ENCODE measurements around the gene CBFA2T2. TPM values are rescaled to one million over a fixed set of nuclear protein-coding genes. Genes with fewer than 3 reads are reported as not detected.

The CBFA2T2 gene
- total and polyA plus RNA-seq, 10 of the 15 experiments (the other 5 are each of a cell fraction or from before 2014, with no cell fraction given) = 0.61 to 8.6 (median 5.5) TPM

DNA sequence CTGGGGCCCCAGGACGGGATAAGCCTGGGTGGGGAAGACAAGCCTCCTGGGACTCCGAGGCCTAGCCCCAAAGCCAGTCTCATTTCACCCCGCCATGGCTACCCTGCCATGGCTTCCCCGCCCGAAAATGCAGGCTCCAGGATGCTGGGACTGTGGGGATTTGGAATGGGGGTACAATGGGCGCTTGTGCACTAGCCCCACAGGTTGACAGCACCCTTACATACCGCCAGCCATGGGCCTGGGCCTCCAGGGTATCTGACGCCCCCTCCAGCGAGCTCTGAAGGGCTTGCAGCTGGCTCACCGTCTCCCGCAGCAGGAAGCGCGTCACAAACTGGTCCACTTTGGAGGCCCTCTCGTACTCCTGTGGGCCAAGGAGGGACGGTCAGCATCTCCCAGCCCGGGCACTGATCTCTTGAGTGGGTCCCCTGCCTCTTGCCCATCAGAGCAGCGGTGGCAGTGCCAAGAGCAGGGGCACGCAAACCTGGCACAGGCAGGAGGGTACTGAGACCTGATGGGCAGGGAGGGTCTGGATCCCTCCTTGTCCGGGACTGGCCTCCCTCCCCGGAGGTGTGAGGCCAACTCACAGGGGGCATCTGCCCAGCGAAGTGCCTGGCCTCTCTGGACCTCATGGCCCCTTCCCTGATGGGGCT, 170.3 kb downstream of the CBFA2T2 start (continued):
- no peak for TF ChIP-seq BMI1 (IDR thresholded peaks at IDR 0.05; ENCODE audit: borderline replicate concordance)
- no peak for TF ChIP-seq SMC3 (IDR thresholded peaks at IDR 0.05; ENCODE audit: borderline replicate concordance, low read length)
- TF ChIP-seq, protein P1, sequence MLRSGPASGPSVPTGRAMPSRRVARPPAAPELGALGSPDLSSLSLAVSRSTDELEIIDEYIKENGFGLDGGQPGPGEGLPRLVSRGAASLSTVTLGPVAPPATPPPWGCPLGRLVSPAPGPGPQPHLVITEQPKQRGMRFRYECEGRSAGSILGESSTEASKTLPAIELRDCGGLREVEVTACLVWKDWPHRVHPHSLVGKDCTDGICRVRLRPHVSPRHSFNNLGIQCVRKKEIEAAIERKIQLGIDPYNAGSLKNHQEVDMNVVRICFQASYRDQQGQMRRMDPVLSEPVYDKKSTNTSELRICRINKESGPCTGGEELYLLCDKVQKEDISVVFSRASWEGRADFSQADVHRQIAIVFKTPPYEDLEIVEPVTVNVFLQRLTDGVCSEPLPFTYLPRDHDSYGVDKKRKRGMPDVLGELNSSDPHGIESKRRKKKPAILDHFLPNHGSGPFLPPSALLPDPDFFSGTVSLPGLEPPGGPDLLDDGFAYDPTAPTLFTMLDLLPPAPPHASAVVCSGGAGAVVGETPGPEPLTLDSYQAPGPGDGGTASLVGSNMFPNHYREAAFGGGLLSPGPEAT (IDR thresholded peaks at IDR 0.05; ENCODE audit: low read depth) = no peak
- no peak for TF ChIP-seq MYB (IDR thresholded peaks at IDR 0.05; ENCODE audit: borderline replicate concordance, low read depth, low read length)
- no peak for TF ChIP-seq YY1 (IDR thresholded peaks at IDR 0.05; ENCODE audit: low read depth, low read length)
- TF ChIP-seq, protein P2, sequence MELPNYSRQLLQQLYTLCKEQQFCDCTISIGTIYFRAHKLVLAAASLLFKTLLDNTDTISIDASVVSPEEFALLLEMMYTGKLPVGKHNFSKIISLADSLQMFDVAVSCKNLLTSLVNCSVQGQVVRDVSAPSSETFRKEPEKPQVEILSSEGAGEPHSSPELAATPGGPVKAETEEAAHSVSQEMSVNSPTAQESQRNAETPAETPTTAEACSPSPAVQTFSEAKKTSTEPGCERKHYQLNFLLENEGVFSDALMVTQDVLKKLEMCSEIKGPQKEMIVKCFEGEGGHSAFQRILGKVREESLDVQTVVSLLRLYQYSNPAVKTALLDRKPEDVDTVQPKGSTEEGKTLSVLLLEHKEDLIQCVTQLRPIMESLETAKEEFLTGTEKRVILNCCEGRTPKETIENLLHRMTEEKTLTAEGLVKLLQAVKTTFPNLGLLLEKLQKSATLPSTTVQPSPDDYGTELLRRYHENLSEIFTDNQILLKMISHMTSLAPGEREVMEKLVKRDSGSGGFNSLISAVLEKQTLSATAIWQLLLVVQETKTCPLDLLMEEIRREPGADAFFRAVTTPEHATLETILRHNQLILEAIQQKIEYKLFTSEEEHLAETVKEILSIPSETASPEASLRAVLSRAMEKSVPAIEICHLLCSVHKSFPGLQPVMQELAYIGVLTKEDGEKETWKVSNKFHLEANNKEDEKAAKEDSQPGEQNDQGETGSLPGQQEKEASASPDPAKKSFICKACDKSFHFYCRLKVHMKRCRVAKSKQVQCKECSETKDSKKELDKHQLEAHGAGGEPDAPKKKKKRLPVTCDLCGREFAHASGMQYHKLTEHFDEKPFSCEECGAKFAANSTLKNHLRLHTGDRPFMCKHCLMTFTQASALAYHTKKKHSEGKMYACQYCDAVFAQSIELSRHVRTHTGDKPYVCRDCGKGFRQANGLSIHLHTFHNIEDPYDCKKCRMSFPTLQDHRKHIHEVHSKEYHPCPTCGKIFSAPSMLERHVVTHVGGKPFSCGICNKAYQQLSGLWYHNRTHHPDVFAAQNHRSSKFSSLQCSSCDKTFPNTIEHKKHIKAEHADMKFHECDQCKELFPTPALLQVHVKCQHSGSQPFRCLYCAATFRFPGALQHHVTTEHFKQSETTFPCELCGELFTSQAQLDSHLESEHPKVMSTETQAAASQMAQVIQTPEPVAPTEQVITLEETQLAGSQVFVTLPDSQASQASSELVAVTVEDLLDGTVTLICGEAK (IDR thresholded peaks at IDR 0.05; ENCODE audit: borderline replicate concordance) = no peak
- no peak for TF ChIP-seq TARDBP (IDR thresholded peaks at IDR 0.05; ENCODE audit: borderline replicate concordance)
